Measurements from ENCODE around the gene EPC2. TPM values are rescaled to one million over a fixed set of nuclear protein-coding genes. Genes with fewer than 3 reads are reported as not detected.
A peak's percentile ranks its signal among the peaks of the same experiment; 100 is the strongest.
"Not testable (repeated sequence)": the region's sequence is repeated elsewhere in the genome, so short reads cannot be mapped to it uniquely, and the experiment has no call there.

The EPC2 gene
- total RNA-seq, 1 experiment from 2014 or later, result 32.4 TPM

DNA sequence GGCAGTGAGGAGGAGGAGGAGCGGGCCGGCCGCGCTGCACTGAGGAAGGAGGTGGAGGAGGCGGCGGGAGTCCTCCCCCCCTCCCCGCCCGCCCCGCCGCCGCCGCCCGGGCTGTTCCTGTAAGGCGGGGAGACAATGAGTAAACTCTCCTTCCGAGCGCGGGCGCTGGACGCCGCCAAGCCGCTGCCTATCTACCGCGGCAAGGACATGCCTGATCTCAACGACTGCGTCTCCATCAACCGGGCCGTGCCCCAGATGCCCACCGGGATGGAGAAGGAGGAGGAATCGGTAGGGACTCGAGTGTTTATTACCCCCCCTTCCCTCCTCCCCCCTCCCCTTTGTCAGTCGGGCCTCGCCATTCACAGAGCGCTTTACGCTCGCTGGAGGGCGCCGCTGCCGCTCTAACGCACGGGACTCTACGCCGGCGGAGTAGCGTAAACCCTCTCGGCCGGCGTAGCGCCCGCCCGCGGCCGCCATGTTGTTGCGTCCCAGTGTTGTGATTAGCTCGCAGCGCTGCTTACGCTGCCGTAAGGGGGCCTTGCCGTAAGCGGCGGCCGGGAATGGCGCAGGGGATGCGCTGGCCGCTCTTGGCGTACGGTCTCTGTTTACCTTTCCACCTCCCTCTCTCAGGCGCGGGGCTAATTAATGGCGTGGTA, 460 bp downstream of the EPC2 start:
- no peak for TF ChIP-seq EZH2 (IDR thresholded peaks at IDR 0.05; ENCODE audit: borderline replicate concordance, low read depth, low read length, poor library complexity, severe bottlenecking)
- TF ChIP-seq, protein P1, sequence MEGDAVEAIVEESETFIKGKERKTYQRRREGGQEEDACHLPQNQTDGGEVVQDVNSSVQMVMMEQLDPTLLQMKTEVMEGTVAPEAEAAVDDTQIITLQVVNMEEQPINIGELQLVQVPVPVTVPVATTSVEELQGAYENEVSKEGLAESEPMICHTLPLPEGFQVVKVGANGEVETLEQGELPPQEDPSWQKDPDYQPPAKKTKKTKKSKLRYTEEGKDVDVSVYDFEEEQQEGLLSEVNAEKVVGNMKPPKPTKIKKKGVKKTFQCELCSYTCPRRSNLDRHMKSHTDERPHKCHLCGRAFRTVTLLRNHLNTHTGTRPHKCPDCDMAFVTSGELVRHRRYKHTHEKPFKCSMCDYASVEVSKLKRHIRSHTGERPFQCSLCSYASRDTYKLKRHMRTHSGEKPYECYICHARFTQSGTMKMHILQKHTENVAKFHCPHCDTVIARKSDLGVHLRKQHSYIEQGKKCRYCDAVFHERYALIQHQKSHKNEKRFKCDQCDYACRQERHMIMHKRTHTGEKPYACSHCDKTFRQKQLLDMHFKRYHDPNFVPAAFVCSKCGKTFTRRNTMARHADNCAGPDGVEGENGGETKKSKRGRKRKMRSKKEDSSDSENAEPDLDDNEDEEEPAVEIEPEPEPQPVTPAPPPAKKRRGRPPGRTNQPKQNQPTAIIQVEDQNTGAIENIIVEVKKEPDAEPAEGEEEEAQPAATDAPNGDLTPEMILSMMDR (conservative IDR thresholded peaks at IDR 0.05; ENCODE audit: low read depth, low read length), result peak; percentile 31; the same call in 1 of the 2 replicates
- BruUV-seq (replicated peaks), result no TSS peak
- Histone ChIP-seq H3K27me3 (replicated peaks; ENCODE audit: insufficient read depth, low read depth, low read length, poor library complexity) (no peaks in the 10 kb centered on the region), H3K4me3 (ENCODE audit: low read depth, low read length, poor library complexity, severe bottlenecking) (peak overlapping the region; percentile 80), H3K9me3 (ENCODE audit: low read depth, low read length, poor library complexity, severe bottlenecking) (no peaks in the 10 kb centered on the region), H3K27ac (ENCODE audit: low read depth, low read length, poor library complexity, severe bottlenecking) (peak overlapping the region; percentile 91), H3K4me1 (ENCODE audit: insufficient read depth, low read length, poor library complexity, severe bottlenecking) (peaks cover 5% of the 10 kb centered on the region), H3K36me3 (ENCODE audit: insufficient read depth, low read length, poor library complexity, severe bottlenecking) (no peaks in the 10 kb centered on the region)
- intact Hi-C loops (cut with micrococcal nuclease; ENCODE audit: unreplicated experiment), result no loop called here
- DNase-seq (ENCODE audit: low spot score), result peak; percentile 96
- ChIA-PET CTCF (interaction anchor here (0.6 to 0.7 kb wide), 4 partner anchors 11 to 542 kb away, joined by 3 to 23 read pairs (median 6); no protein-coding TSS in a partner anchor), POLR2A (ENCODE audit: low non-redundant PET) (interaction anchor here (0.6 to 0.7 kb wide), 3 partner anchors 13 to 631 kb away, joined by 3 to 16 read pairs (median 3); no protein-coding TSS in a partner anchor)

DNA sequence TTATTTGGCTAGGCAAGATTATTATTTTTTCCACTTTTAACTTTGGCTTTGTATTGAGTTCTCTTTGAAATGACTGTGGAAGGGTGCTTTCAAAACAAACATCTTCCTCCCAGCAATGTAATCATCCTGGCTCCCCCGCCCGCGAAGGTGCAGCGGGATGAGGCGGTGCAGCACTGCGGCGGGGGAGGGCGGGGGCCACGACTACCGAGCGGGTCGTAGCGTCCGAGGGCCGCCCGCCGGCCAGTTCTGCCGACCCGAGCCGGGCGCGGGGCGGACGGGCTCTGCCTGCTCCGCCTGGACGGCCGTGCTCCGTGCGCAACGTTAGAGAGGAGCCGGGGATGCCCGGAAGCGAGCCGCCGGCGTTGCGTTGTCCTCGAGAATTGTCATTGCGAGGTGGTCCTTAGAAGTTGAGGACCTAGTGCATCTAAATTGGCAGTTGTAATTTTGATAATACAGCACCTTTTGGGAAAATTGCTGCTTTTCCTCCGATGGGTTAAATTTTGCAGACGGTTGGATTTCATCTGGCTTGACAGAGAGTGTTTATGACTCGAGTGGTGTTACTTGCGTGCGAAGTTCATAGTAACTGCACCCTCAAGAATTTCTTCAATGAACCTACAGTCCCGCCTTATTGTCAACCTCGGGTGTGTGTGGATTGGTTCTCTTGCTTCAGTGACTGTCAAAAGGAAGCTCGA, 1.1 kb downstream of the EPC2 start:
- CTCF ChIA-PET, result interaction anchor here (0.6 to 0.7 kb wide), 3 partner anchors 10 to 1091 kb away, joined by 3 to 23 read pairs (median 5); no protein-coding TSS in a partner anchor
- Histone ChIP-seq H3K27me3 (replicated peaks; ENCODE audit: insufficient read depth, low read depth, low read length, poor library complexity) (no peaks in the 10 kb centered on the region), H3K9me3 (ENCODE audit: low read depth, low read length, poor library complexity, severe bottlenecking) (no peaks in the 10 kb centered on the region), H3K4me3 (ENCODE audit: low read depth, low read length, poor library complexity, severe bottlenecking) (peak overlapping the region; percentile 80), H3K4me1 (ENCODE audit: insufficient read depth, low read length, poor library complexity, severe bottlenecking) (peaks cover 5% of the 10 kb centered on the region), H3K27ac (ENCODE audit: low read depth, low read length, poor library complexity, severe bottlenecking) (peak overlapping the region; percentile 91), H3K36me3 (ENCODE audit: insufficient read depth, low read length, poor library complexity, severe bottlenecking) (no peaks in the 10 kb centered on the region)
- TF ChIP-seq EZH2 (IDR thresholded peaks at IDR 0.05; ENCODE audit: borderline replicate concordance, low read depth, low read length, poor library complexity, severe bottlenecking), result no peak
- TF ChIP-seq, protein P1 (conservative IDR thresholded peaks at IDR 0.05; ENCODE audit: low read depth, low read length), result no peak
- DNase-seq (ENCODE audit: low spot score), result peak; percentile 83
- intact Hi-C loops (cut with micrococcal nuclease; ENCODE audit: unreplicated experiment), result loop anchor here (2.0 kb wide), 1 partner anchor 15 kb away; no protein-coding TSS in a partner anchor
- POLR2A ChIA-PET (ENCODE audit: low non-redundant PET), result interaction anchor here (0.6 to 0.7 kb wide), 3 partner anchors 13 to 631 kb away, joined by 3 to 16 read pairs (median 3); no protein-coding TSS in a partner anchor
- no TSS peak for BruUV-seq (replicated peaks)

DNA sequence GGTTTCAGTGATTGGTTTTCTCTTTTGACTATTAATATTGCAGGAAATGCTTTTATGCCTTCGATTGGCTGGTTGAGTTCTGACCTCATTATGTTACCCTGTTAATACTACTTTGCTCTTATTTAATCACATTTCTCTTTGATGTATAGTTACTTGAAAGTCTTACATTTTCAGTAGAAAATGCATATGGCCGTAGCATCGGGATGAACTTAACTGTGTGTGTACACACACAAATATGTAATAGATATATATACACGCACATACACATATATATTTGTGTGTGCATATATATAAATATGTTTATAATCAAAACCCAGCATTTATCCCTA, 1.6 kb downstream of the EPC2 start:
- intact Hi-C loops (cut with micrococcal nuclease; ENCODE audit: unreplicated experiment), result loop anchor here (2.0 kb wide), 1 partner anchor 15 kb away; no protein-coding TSS in a partner anchor
- POLR2A ChIA-PET (ENCODE audit: low non-redundant PET), result no interaction called here

DNA sequence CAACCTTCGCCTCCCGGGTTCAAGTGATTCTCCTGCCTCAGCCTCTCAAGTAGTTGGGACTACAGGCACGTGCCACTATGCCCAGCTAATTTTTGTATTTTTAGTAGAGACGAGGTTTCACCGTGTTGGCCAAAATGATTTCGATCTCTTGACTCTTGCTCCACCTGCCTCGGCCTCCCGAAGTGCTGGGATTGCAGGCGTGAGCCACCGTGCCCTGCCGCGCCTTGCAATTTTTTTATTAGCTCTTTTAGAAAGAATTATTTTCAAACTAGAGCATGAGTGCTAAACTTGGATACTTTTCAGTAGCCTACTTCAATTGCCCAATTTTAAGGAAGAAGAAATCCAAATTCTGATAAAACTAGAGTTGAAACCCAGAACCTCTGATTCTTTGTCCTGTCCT, 3.2 kb downstream of the EPC2 start:
- POLR2A ChIA-PET (ENCODE audit: low non-redundant PET); H3K36me3 ChIP-seq (ENCODE audit: insufficient read depth, low read length, poor library complexity, severe bottlenecking); DNase-seq (ENCODE audit: low spot score); CTCF ChIA-PET; H3K27ac ChIP-seq (ENCODE audit: low read depth, low read length, poor library complexity, severe bottlenecking); H3K9me3 ChIP-seq (ENCODE audit: low read depth, low read length, poor library complexity, severe bottlenecking); H3K27me3 ChIP-seq (replicated peaks; ENCODE audit: insufficient read depth, low read depth, low read length, poor library complexity); H3K4me3 ChIP-seq (ENCODE audit: low read depth, low read length, poor library complexity, severe bottlenecking): not testable (repeated sequence)
- intact Hi-C loops (cut with micrococcal nuclease; ENCODE audit: unreplicated experiment), result loop anchor here (2.0 kb wide), 1 partner anchor 13 kb away; no protein-coding TSS in a partner anchor
- peaks cover 11% of the 10 kb centered on the region for H3K4me1 ChIP-seq (ENCODE audit: insufficient read depth, low read length, poor library complexity, severe bottlenecking)
- BruUV-seq (replicated peaks), result TSS peak; percentile 10

More for the DNA sequence above, 1.6 kb downstream of the EPC2 start:
- peaks cover 5% of the 10 kb centered on the region for H3K4me1 ChIP-seq (ENCODE audit: insufficient read depth, low read length, poor library complexity, severe bottlenecking)
- TF ChIP-seq, protein P1 (conservative IDR thresholded peaks at IDR 0.05; ENCODE audit: low read depth, low read length), result no peak
- no peak for TF ChIP-seq EZH2 (IDR thresholded peaks at IDR 0.05; ENCODE audit: borderline replicate concordance, low read depth, low read length, poor library complexity, severe bottlenecking)
- no peaks in the 10 kb centered on the region for H3K9me3 ChIP-seq (ENCODE audit: low read depth, low read length, poor library complexity, severe bottlenecking)
- peak overlapping the region; percentile 91 for H3K27ac ChIP-seq (ENCODE audit: low read depth, low read length, poor library complexity, severe bottlenecking)
- no peaks in the 10 kb centered on the region for H3K27me3 ChIP-seq (replicated peaks; ENCODE audit: insufficient read depth, low read depth, low read length, poor library complexity)
- no peak for DNase-seq (ENCODE audit: low spot score)
- H3K36me3 ChIP-seq (ENCODE audit: insufficient read depth, low read length, poor library complexity, severe bottlenecking), result no peaks in the 10 kb centered on the region
- TSS peak; percentile 51 for BruUV-seq (replicated peaks)
- CTCF ChIA-PET, result interaction anchor here (0.6 kb wide), 1 partner anchor 1091 kb away, joined by 3 read pairs; no protein-coding TSS in a partner anchor
- H3K4me3 ChIP-seq (ENCODE audit: low read depth, low read length, poor library complexity, severe bottlenecking), result peak overlapping the region; percentile 80
